Stomach (tissue), 9 donors: ENCODE data around the gene REC8. TPM values are rescaled to one million over a fixed set of nuclear protein-coding genes. Genes with fewer than 3 reads are reported as not detected.

Experiments
- DNase-seq, 2 donors: peaks; one replicate each; pipeline versions ENCODE4 v3.0.0 to v3.0.0-alpha.2; 2013 to 2019
- H3K27ac ChIP-seq, 5 donors: fragments of 200-600 bp in 4 of 5; sonication (generic) in 4 of 5; one replicate each; pipeline ENCODE4 v1.5.1; 2013 to 2019; ENCODE audit warnings: mild to moderate bottlenecking in 1 of 5, moderate library complexity in 1 of 5
- H3K27me3 ChIP-seq, 3 donors: fragments of 200-600 bp; sonication (generic); one replicate each; pipeline ENCODE4 v1.5.1; 2017 to 2019; ENCODE audit warnings: mixed run types in 1 of 3
- H3K36me3 ChIP-seq, 4 donors: fragments of 200-600 bp; sonication (generic); 1 replicate in 3 of 4; 2 replicates in 1 of 4; pipeline ENCODE4 v1.5.1; 2016 to 2019
- H3K4me1 ChIP-seq, 4 donors: fragments of 200-600 bp; sonication (generic); one replicate each; pipeline ENCODE4 v1.5.1; 2016 to 2019
- H3K4me3 ChIP-seq, 4 donors: fragments of 200-600 bp; sonication (generic) in 3 of 4; one replicate each; pipeline ENCODE4 v1.5.1; 2016 to 2019; ENCODE audit warnings: mild to moderate bottlenecking in 1 of 4
- H3K9me3 ChIP-seq, 4 donors: fragments of 200-600 bp; sonication (generic); one replicate each; pipeline ENCODE4 v1.5.1; 2016 to 2019
- CTCF ChIP-seq, 7 experiments: fragments of 450-650 bp in 4 of 7; fragments of 200-600 bp in 3 of 7; sonication (generic) in 3 of 7; IDR thresholded peaks; one replicate each; pipeline ENCODE4 v1.5.1; 2016 to 2019; ENCODE audit warnings: antibody characterized with exemption in 7 of 7, control low read depth in 2 of 7, mild to moderate bottlenecking in 1 of 7
- EP300 ChIP-seq: sonication (generic); formaldehyde crosslinking; IDR thresholded peaks from one replicate; pipeline ENCODE4 v1.6.1; 2017; ENCODE audit warnings: antibody characterized with exemption
- POLR2A ChIP-seq, 4 donors: fragments of 450-650 bp; IDR thresholded peaks; one replicate each; pipeline ENCODE4 v1.6.1; 2016; ENCODE audit warnings: antibody characterized with exemption in 4 of 4, control low read depth in 2 of 4, mild to moderate bottlenecking in 1 of 4, moderate library complexity in 1 of 4
- POLR2AphosphoS5 ChIP-seq, 3 donors: sonication (generic); formaldehyde crosslinking; IDR thresholded peaks; one replicate each; pipeline ENCODE4 v1.6.1; 2016; ENCODE audit warnings: antibody characterized with exemption in 3 of 3
- WGBS, 5 donors: extraction: QIAGEN DNeasy Blood & Tissue Kit in 3 of 5; methylation state at CpG; one replicate each; pipeline versions ENCODE4 v1.1.5 to v1.1.7; 2013 to 2018; 5-methylcytosine and 5-hydroxymethylcytosine counted together
- intact Hi-C: fragments of 100-400 bp; cut with DNase I; formaldehyde crosslinking; loops from one replicate; pipeline ENCODE4 v1.15.1; 2023; ENCODE audit warnings: low total_unique reads
- polyA plus RNA-seq, 3 donors: library from polyadenylated mRNA; stranded (reverse); fragments of 200-250 nt; gene quantifications; one replicate each; pipeline ENCODE4 v1.2.3, GENCODE V29; 2013
- total RNA-seq, 5 donors: library from RNA; depleted of rRNA; stranded (reverse); fragments of >200 nt; gene quantifications; one replicate each; pipeline versions ENCODE4 v1.1.0 to v1.2.3, GENCODE V29; 2014 to 2016
- donor health status: healthy with polysubstance abuse.
- donor health status: Bipolar disorder and iron deficiency.
- donor health status: healthy.

The REC8 gene
- total and polyA plus RNA-seq, 8 donors = 14.5 to 122 (median 42.1) TPM

- 85 to 91% (median 90%) methylated on average over 8 to 9 of the region's 9 CpGs for WGBS, 5 donors
- no peak for TF ChIP-seq POLR2A (IDR thresholded peaks at IDR 0.05)
- H3K9me3 ChIP-seq = no peaks in the 10 kb centered on the region
- no peak overlapping the region for H3K27ac ChIP-seq
- H3K4me1 ChIP-seq = peaks cover 14 to 33% (median 27%) of the 10 kb centered on the region in 4 donors
- no peak overlapping the region for H3K4me3 ChIP-seq
- H3K27me3 ChIP-seq = no peaks in the 10 kb centered on the region
- peaks cover 36 to 77% (median 74%) of the 10 kb centered on the region in 4 donors for H3K36me3 ChIP-seq
- DNase-seq = no peak
- intact Hi-C loops = no loop called here
Observed at GRCh38 chr14:24150993-24151392, 20.9 kb upstream of the REC8 start.

GRCh38 chr14:24151404-24152080 lies 20.3 kb upstream of the REC8 start:
- no peak overlapping the region for H3K4me3 ChIP-seq
- H3K4me1 ChIP-seq = peaks cover 11 to 31% (median 23%) of the 10 kb centered on the region in 4 donors
- no peaks in the 10 kb centered on the region for H3K27me3 ChIP-seq
- DNase-seq = no peak
- H3K9me3 ChIP-seq = no peaks in the 10 kb centered on the region
- intact Hi-C loops = no loop called here
- 92 to 96% (median 94%) methylated on average over 15 to 16 of the region's 16 CpGs for WGBS, 5 donors
- no peak overlapping the region for H3K27ac ChIP-seq
- TF ChIP-seq POLR2A (IDR thresholded peaks at IDR 0.05) = no peak
- no peak for TF ChIP-seq POLR2AphosphoS5 (IDR thresholded peaks at IDR 0.05)
- no peak for TF ChIP-seq CTCF (IDR thresholded peaks at IDR 0.05)
- no peak for TF ChIP-seq EP300
- peaks cover 40 to 82% (median 79%) of the 10 kb centered on the region in 4 donors for H3K36me3 ChIP-seq

- intact Hi-C loops = no loop called here
- TF ChIP-seq CTCF (IDR thresholded peaks at IDR 0.05) (no peak), POLR2A (IDR thresholded peaks at IDR 0.05) (no peak), POLR2AphosphoS5 (IDR thresholded peaks at IDR 0.05) (no peak), EP300 (no peak)
- H3K27ac ChIP-seq = no peak overlapping the region
- peaks cover 57 to 98% (median 94%) of the 10 kb centered on the region in 4 donors for H3K36me3 ChIP-seq
- H3K9me3 ChIP-seq = no peaks in the 10 kb centered on the region
- peaks cover 0 to 9% (median 2%) of the 10 kb centered on the region in 4 donors for H3K4me1 ChIP-seq
- 94 to 99% (median 95%) methylated on average over 9 to 10 of the region's 10 CpGs for WGBS, 5 donors
- no peak overlapping the region for H3K4me3 ChIP-seq
- no peaks in the 10 kb centered on the region for H3K27me3 ChIP-seq
- no peak for DNase-seq
Observed at GRCh38 chr14:24155100-24155499, 16.8 kb upstream of the REC8 start.

GRCh38 chr14:24156840-24157239 lies 15.0 kb upstream of the REC8 start:
- 84 to 94% (median 92%) methylated on average over 1 of the region's 1 CpG for WGBS, 5 donors
- peaks cover 9 to 15% (median 11%) of the 10 kb centered on the region in 4 donors for H3K4me1 ChIP-seq
- intact Hi-C loops = no loop called here
- no peak overlapping the region for H3K4me3 ChIP-seq
- no peaks in the 10 kb centered on the region for H3K9me3 ChIP-seq
- peaks cover 49 to 87% (median 83%) of the 10 kb centered on the region in 4 donors for H3K36me3 ChIP-seq
- H3K27me3 ChIP-seq = no peaks in the 10 kb centered on the region
- DNase-seq = no peak
- no peak overlapping the region for H3K27ac ChIP-seq
- TF ChIP-seq POLR2AphosphoS5 (IDR thresholded peaks at IDR 0.05) = no peak
- TF ChIP-seq POLR2A (IDR thresholded peaks at IDR 0.05) = no peak
- TF ChIP-seq EP300 = no peak
- TF ChIP-seq CTCF (IDR thresholded peaks at IDR 0.05) = no peak

- TF ChIP-seq POLR2A (IDR thresholded peaks at IDR 0.05) (no peak), EP300 (no peak), POLR2AphosphoS5 (IDR thresholded peaks at IDR 0.05) (no peak), CTCF (IDR thresholded peaks at IDR 0.05) (no peak)
- H3K27me3 ChIP-seq = no peaks in the 10 kb centered on the region
- H3K36me3 ChIP-seq = peaks cover 47 to 82% (median 79%) of the 10 kb centered on the region in 4 donors
- H3K9me3 ChIP-seq = no peaks in the 10 kb centered on the region
- intact Hi-C loops = no loop called here
- DNase-seq = no peak
- H3K4me3 ChIP-seq = no peak overlapping the region
- peaks cover 12 to 20% (median 16%) of the 10 kb centered on the region in 4 donors for H3K4me1 ChIP-seq
- 88 to 94% (median 90%) methylated on average over 12 of the region's 12 CpGs for WGBS, 5 donors
- H3K27ac ChIP-seq = no peak overlapping the region
Observed at GRCh38 chr14:24157331-24157730, 14.5 kb upstream of the REC8 start.
